ENCODE measurements around the gene MPRIP.

DNA sequence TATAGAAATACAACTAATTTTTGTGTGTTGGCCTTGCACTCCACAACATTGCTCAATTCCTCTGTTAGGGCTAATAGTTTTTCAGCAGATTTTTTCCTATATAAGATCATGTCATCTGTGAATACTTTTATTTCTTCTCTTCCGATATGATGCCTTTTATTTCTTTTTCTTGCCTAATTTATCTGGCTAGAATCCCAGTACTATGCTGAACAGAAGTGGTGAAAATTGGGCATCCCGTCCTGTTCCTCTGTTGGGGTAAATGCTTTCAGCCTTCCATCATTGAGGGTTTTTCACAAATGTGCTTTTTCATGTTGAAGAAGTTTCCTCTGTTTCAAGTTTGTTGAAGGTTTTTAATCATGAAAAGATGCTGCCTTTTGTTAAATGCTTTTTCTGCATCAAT lies 47.6 kb upstream of the MPRIP start:
- TF ChIP-seq, protein P1, sequence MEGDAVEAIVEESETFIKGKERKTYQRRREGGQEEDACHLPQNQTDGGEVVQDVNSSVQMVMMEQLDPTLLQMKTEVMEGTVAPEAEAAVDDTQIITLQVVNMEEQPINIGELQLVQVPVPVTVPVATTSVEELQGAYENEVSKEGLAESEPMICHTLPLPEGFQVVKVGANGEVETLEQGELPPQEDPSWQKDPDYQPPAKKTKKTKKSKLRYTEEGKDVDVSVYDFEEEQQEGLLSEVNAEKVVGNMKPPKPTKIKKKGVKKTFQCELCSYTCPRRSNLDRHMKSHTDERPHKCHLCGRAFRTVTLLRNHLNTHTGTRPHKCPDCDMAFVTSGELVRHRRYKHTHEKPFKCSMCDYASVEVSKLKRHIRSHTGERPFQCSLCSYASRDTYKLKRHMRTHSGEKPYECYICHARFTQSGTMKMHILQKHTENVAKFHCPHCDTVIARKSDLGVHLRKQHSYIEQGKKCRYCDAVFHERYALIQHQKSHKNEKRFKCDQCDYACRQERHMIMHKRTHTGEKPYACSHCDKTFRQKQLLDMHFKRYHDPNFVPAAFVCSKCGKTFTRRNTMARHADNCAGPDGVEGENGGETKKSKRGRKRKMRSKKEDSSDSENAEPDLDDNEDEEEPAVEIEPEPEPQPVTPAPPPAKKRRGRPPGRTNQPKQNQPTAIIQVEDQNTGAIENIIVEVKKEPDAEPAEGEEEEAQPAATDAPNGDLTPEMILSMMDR (IDR thresholded peaks at IDR 0.05 in 8 of 11, conservative IDR thresholded peaks at IDR 0.05 in 3 of 11), result no peak
- TF ChIP-seq POLR2A (IDR thresholded peaks at IDR 0.05) (no peak), POLR2AphosphoS5 (IDR thresholded peaks at IDR 0.05) (no peak)
